Measurements from ENCODE around the gene SPTBN5. TPM values are rescaled to one million over a fixed set of nuclear protein-coding genes. Genes with fewer than 3 reads are reported as not detected.

SPTBN5 gene
- total RNA-seq, 1 donor from 2014 or later, result 7.1 TPM

GRCh38 chr15:41804916-41805666 is 88.8 kb downstream of the SPTBN5 start:
- DNase-seq (ENCODE audit: low spot score), result no peak

DNA sequence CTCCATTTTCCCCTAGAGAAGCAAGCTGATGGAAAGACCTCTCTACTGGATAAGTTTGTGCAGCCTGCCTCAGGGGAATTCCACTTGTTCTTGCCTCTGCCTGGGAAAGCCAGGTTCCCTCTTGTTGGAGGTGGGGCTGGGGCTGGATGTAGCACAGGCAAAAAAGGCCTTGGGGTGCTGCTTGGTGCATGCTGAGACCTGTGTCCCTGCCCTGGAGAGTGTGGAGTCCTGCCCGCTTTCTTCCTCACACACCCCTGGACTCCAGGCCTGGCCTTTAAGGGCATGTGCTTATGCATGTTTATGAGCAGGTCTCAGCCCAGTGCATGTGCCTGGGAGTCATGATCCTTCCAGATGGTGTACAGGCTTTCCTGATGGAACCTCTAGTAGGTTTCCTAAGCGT is 89.5 kb downstream of the SPTBN5 start:
- DNase-seq (ENCODE audit: low spot score), result no peak

GRCh38 chr15:41801850-41802455 is 91.9 kb downstream of the SPTBN5 start:
- DNase-seq (ENCODE audit: low spot score), result no peak

- no peak for DNase-seq (ENCODE audit: low spot score)
These were observed 92.7 kb downstream of the SPTBN5 start for GRCh38 chr15:41801185-41801584.

GRCh38 chr15:41799488-41799805 is 94.4 kb downstream of the SPTBN5 start:
- no peak for DNase-seq (ENCODE audit: low spot score)

DNA sequence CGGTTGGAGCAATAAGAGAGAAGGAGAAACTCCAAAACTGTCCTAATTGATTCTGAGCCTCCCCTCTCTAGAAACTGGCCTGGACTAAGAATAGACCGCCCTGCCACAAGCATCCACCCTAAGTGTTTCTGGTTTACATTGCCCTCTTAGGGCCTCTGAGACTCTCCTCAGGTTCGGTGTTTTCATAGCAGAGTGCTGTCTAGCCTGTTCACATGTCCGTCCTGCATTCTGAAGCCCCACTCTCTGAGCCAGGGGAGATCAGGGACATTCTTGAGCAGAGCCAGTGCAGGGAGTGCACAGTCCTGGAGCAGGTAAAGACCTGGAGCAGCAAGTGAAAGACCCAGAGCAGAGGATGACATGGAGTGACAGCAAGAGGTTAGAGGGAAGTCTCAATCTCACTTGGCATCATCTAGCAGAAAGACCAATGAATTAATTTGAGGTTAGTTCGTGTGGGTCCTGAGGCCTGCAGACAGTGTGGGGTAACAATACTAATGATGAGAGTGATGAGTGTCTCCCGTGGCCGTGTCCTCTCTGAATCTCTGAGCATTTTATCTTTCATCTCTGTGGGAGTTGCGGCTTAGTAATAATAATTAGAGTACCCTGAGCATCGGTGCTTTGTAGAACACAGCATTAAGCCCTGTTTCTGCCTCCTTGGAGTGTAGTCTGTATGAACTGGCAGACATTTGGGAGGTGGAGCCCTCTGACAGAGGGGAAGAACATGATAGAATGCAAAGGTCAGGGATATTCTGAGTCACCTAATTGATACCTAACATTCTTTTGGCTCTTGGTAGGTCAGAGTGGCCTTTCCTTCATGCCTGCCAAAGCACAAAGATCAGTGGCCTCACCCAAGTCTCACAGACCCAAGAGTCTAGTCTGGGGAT is 95.0 kb downstream of the SPTBN5 start:
- no peak for DNase-seq (ENCODE audit: low spot score)

Other genes with a start within 250 kb of the SPTBN5 start
- 39.4 TPM for gene MGA, start 233.6 kb downstream of the SPTBN5 start, total RNA-seq
- gene MAPKBP1, start 119.6 kb downstream of the SPTBN5 start, total RNA-seq, result 27.0 TPM
- 21.0 TPM for gene JMJD7, start 66.0 kb downstream of the SPTBN5 start, total RNA-seq
- 20.7 TPM for gene PLA2G4B, start 55.2 kb downstream of the SPTBN5 start, total RNA-seq
- 39.7 TPM for gene EHD4, start 78.5 kb upstream of the SPTBN5 start, total RNA-seq
- 0.09 TPM for gene PLA2G4E, start 127.0 kb upstream of the SPTBN5 start, total RNA-seq
- not detected for gene PLA2G4D, start 200.5 kb upstream of the SPTBN5 start, total RNA-seq

All from mucosa of gallbladder (tissue), 1 donor.